ENCODE measurements around the gene COL28A1. TPM values are rescaled to one million over a fixed set of nuclear protein-coding genes. Genes with fewer than 3 reads are reported as not detected.

Gene COL28A1
- total and polyA plus RNA-seq, 2 experiments from 2014 or later = 0.31 to 0.70 TPM

DNA sequence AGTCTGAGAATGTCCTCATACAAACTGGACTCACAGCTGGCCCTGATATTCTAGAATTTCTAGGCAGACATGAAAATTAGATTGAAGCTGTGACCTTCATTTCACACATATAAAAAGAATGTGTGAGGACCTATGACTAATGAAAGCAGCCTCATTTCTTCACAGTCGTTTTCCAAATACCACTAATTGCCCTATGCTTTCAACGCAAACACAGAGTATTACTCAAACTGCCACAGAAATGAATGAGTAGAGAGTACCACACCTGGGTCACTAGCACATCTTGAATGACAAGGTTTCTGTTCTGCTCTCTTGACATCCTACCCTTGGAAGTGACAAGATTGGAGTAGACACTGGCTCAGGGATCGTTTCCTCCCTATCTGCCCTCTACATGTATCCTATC, 211.0 kb downstream of the COL28A1 start:
- TF ChIP-seq POLR2AphosphoS5 (IDR thresholded peaks at IDR 0.05; ENCODE audit: low read depth) = no peak
- TF ChIP-seq ZNF331 (CRISPR knock-in tag; IDR thresholded peaks at IDR 0.05; ENCODE audit: low read depth) = no peak
- no peak for TF ChIP-seq ETS1 (IDR thresholded peaks at IDR 0.05)
- TF ChIP-seq JUNB (IDR thresholded peaks at IDR 0.05; ENCODE audit: unreplicated experiment) = no peak
- TF ChIP-seq, protein P1, sequence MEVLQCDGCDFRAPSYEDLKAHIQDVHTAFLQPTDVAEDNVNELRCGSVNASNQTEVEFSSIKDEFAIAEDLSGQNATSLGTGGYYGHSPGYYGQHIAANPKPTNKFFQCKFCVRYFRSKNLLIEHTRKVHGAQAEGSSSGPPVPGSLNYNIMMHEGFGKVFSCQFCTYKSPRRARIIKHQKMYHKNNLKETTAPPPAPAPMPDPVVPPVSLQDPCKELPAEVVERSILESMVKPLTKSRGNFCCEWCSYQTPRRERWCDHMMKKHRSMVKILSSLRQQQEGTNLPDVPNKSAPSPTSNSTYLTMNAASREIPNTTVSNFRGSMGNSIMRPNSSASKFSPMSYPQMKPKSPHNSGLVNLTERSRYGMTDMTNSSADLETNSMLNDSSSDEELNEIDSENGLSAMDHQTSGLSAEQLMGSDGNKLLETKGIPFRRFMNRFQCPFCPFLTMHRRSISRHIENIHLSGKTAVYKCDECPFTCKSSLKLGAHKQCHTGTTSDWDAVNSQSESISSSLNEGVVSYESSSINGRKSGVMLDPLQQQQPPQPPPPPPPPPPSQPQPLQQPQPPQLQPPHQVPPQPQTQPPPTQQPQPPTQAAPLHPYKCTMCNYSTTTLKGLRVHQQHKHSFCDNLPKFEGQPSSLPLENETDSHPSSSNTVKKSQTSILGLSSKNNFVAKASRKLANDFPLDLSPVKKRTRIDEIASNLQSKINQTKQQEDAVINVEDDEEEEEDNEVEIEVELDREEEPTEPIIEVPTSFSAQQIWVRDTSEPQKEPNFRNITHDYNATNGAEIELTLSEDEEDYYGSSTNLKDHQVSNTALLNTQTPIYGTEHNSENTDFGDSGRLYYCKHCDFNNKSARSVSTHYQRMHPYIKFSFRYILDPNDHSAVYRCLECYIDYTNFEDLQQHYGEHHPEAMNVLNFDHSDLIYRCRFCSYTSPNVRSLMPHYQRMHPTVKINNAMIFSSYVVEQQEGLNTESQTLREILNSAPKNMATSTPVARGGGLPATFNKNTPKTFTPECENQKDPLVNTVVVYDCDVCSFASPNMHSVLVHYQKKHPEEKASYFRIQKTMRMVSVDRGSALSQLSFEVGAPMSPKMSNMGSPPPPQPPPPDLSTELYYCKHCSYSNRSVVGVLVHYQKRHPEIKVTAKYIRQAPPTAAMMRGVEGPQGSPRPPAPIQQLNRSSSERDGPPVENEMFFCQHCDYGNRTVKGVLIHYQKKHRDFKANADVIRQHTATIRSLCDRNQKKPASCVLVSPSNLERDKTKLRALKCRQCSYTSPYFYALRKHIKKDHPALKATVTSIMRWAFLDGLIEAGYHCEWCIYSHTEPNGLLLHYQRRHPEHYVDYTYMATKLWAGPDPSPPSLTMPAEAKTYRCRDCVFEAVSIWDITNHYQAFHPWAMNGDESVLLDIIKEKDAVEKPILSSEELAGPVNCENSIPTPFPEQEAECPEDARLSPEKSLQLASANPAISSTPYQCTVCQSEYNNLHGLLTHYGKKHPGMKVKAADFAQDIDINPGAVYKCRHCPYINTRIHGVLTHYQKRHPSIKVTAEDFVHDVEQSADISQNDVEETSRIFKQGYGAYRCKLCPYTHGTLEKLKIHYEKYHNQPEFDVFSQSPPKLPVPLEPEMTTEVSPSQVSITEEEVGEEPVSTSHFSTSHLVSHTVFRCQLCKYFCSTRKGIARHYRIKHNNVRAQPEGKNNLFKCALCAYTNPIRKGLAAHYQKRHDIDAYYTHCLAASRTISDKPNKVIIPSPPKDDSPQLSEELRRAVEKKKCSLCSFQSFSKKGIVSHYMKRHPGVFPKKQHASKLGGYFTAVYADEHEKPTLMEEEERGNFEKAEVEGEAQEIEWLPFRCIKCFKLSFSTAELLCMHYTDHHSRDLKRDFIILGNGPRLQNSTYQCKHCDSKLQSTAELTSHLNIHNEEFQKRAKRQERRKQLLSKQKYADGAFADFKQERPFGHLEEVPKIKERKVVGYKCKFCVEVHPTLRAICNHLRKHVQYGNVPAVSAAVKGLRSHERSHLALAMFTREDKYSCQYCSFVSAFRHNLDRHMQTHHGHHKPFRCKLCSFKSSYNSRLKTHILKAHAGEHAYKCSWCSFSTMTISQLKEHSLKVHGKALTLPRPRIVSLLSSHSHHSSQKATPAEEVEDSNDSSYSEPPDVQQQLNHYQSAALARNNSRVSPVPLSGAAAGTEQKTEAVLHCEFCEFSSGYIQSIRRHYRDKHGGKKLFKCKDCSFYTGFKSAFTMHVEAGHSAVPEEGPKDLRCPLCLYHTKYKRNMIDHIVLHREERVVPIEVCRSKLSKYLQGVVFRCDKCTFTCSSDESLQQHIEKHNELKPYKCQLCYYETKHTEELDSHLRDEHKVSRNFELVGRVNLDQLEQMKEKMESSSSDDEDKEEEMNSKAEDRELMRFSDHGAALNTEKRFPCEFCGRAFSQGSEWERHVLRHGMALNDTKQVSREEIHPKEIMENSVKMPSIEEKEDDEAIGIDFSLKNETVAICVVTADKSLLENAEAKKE (CRISPR knock-in tag; IDR thresholded peaks at IDR 0.05) = no peak
- no peak for TF ChIP-seq STAT1 (IDR thresholded peaks at IDR 0.05; ENCODE audit: unreplicated experiment)
- H3K4me2 ChIP-seq = no peak overlapping the region
- no peaks in the 10 kb centered on the region for H4K20me1 ChIP-seq (replicated peaks; ENCODE audit: insufficient read depth)
- 0 out of 2 replicates have a peak, but pooled peaks cover 8% of the 10 kb centered on the region for H3K9me2 ChIP-seq (ENCODE audit: insufficient read depth)
- no peaks in the 10 kb centered on the region for H3K9me3 Mint-ChIP-seq
- H3K27ac Mint-ChIP-seq = no peak overlapping the region
- H3K4me1 Mint-ChIP-seq = peaks cover 4% of the 10 kb centered on the region; the same call in 2 of the 3 replicates
- ATAC-seq = no peak
- H3K27me3 ChIP-seq (ENCODE audit: insufficient read depth) = no peaks in the 10 kb centered on the region
- no peak overlapping the region for H3K27ac ChIP-seq (ENCODE audit: low read depth)
- no peak overlapping the region for H3K4me3 Mint-ChIP-seq
- no peaks in the 10 kb centered on the region for H3K79me2 ChIP-seq (replicated peaks; ENCODE audit: insufficient read depth)
- no peaks in the 10 kb centered on the region for H3K36me3 ChIP-seq (ENCODE audit: insufficient read depth)
- peaks cover 1% of the 10 kb centered on the region for H3K27me3 Mint-ChIP-seq (ENCODE audit: insufficient read depth, low read depth, poor library complexity)
- H3K4me1 ChIP-seq (ENCODE audit: insufficient read depth) = no peaks in the 10 kb centered on the region
- H3K4me3 ChIP-seq = no peak overlapping the region
- no peak overlapping the region for H2AFZ ChIP-seq
- DNase-seq (ENCODE audit: low spot score) = no peak
- no peaks in the 10 kb centered on the region for H3K36me3 Mint-ChIP-seq (ENCODE audit: low read depth)
- H3F3A ChIP-seq (replicated peaks; ENCODE audit: low read depth) = no peaks in the 10 kb centered on the region
